ENCODE measurements around the gene SLC9A2.

Gene SLC9A2, protein sequence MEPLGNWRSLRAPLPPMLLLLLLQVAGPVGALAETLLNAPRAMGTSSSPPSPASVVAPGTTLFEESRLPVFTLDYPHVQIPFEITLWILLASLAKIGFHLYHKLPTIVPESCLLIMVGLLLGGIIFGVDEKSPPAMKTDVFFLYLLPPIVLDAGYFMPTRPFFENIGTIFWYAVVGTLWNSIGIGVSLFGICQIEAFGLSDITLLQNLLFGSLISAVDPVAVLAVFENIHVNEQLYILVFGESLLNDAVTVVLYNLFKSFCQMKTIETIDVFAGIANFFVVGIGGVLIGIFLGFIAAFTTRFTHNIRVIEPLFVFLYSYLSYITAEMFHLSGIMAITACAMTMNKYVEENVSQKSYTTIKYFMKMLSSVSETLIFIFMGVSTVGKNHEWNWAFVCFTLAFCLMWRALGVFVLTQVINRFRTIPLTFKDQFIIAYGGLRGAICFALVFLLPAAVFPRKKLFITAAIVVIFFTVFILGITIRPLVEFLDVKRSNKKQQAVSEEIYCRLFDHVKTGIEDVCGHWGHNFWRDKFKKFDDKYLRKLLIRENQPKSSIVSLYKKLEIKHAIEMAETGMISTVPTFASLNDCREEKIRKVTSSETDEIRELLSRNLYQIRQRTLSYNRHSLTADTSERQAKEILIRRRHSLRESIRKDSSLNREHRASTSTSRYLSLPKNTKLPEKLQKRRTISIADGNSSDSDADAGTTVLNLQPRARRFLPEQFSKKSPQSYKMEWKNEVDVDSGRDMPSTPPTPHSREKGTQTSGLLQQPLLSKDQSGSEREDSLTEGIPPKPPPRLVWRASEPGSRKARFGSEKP

DNA sequence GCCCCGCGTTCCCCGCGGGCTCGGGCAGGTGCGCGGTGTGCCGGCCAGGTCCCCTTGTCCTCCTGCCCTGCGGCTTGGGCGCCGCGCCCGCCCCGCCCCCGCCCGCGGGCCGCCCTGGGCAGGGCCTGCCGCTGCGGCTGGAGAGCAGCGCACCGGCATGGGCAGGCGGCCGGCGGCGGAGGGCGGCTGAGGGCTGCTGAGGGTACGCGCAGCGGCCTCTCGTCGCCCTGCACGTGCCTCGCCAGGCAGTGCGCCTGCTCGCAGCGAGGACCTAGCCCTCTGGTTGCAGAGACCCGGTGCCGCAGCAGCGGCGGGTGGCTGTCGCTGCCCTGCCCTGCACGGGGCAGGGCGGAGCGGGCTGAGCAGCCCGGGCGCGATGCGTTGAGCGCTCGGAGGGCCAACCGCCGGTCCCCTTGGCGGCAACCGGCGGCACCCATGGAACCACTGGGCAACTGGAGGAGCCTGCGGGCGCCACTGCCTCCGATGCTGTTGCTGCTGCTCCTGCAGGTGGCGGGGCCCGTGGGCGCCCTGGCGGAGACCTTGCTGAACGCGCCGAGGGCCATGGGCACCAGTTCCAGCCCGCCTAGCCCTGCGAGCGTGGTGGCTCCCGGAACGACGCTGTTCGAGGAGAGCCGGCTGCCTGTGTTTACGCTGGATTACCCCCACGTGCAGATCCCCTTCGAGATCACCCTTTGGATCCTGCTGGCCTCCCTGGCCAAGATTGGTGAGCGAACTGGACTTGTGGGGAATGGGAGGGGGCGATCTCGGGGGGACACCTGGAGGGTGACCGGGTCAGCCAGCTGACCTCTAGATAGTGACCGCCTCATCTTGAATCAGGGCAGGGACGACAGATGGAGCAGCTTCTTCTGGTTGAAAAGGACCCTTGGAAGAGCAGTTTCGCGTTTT lies at the start of gene SLC9A2:
SLC9A2 (plus strand) TSS at position 140 of the 906 bp plus-strand sequence; CDS start at position 436, 296 bp downstream.
- no peak for DNase-seq (ENCODE audit: low read depth)
- in situ Hi-C loops (cut with HindIII; ENCODE audit: low sequenced_read_pairs): no loop called here
- H3K4me3 ChIP-seq (ENCODE audit: low read depth, low read length): peak within 1 kb of the TSS; percentile 49
- TF ChIP-seq, protein P1, sequence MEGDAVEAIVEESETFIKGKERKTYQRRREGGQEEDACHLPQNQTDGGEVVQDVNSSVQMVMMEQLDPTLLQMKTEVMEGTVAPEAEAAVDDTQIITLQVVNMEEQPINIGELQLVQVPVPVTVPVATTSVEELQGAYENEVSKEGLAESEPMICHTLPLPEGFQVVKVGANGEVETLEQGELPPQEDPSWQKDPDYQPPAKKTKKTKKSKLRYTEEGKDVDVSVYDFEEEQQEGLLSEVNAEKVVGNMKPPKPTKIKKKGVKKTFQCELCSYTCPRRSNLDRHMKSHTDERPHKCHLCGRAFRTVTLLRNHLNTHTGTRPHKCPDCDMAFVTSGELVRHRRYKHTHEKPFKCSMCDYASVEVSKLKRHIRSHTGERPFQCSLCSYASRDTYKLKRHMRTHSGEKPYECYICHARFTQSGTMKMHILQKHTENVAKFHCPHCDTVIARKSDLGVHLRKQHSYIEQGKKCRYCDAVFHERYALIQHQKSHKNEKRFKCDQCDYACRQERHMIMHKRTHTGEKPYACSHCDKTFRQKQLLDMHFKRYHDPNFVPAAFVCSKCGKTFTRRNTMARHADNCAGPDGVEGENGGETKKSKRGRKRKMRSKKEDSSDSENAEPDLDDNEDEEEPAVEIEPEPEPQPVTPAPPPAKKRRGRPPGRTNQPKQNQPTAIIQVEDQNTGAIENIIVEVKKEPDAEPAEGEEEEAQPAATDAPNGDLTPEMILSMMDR (IDR thresholded peaks at IDR 0.05; ENCODE audit: low read depth, low read length, missing control alignments): no peak

DNA sequence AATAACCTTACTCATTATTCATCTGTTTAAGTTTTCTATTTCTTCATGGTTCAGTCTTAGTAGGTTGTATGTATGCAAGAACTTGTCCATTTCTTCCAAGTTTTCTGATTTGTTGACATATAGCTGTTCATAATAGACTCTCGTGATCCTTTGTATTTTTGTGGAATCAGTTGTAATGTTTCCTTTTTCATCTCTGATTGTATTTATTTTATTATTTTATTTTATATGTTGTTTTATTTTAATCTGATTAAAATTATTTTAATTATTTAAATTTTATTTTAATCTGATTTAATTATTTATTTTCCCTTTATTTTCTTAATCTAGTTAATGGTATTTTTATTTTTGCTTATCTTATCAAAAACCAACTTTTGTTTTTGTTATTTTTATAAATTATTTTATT lies 43.5 kb upstream of the SLC9A2 start:
- TF ChIP-seq, protein P1 (IDR thresholded peaks at IDR 0.05; ENCODE audit: low read depth, low read length, missing control alignments): no peak
- H3K4me3 ChIP-seq (ENCODE audit: low read depth, low read length): no peak overlapping the region
- in situ Hi-C loops (cut with HindIII; ENCODE audit: low sequenced_read_pairs): loop anchor here (25.0 kb wide), 1 partner anchor 89 kb away; no protein-coding TSS in a partner anchor
- no peak for DNase-seq (ENCODE audit: low read depth)

DNA sequence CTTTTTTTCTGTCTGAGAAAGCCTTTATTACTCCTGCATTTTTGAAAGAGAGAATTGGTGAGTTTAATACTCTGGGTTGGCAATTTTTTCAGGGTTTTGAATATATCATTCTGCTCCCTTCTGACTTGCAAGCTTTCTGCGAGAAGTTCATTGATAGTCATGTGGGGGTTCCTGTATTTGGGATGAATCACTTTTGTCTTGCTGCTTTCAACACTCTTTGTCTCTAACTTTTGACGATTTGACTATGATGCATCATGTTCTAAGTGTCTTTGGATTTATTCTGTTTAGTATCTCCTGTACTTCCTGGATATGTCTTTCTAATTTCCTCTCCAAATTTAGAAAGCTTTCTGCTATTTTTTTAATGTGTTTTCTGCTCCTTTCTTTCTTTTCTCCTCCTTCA lies 41.0 kb upstream of the SLC9A2 start:
- H3K4me3 ChIP-seq (ENCODE audit: low read depth, low read length): no peak overlapping the region
- in situ Hi-C loops (cut with HindIII; ENCODE audit: low sequenced_read_pairs): loop anchor here (25.0 kb wide), 1 partner anchor 91 kb away; no protein-coding TSS in a partner anchor

DNA sequence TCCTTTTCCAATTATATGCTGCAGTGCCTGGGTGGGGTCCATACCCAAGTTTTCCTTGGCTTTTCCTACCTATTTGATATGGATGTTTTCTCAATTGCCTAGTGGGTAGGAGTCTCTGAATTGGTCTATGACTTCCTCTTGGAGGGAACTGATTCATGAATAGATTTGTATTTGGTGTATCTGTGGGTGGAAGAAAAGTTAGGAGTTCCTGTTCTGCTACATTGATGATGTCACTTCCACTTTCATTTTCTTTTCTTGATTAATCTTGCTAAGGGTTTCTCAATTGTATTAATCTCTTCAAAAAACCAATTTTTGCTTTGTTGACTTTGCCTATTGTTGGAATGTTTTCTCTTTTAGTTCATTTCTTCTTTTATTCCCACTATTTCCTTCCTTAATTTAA lies 37.4 kb upstream of the SLC9A2 start:
- no peak for DNase-seq (ENCODE audit: low read depth)
- in situ Hi-C loops (cut with HindIII; ENCODE audit: low sequenced_read_pairs): loop anchor here (25.0 kb wide), 1 partner anchor 95 kb away; no protein-coding TSS in a partner anchor
- H3K4me3 ChIP-seq (ENCODE audit: low read depth, low read length): no peak overlapping the region
- TF ChIP-seq, protein P1 (IDR thresholded peaks at IDR 0.05; ENCODE audit: low read depth, low read length, missing control alignments): no peak

More for the DNA sequence above, 41.0 kb upstream of the SLC9A2 start:
- TF ChIP-seq, protein P1 (IDR thresholded peaks at IDR 0.05; ENCODE audit: low read depth, low read length, missing control alignments): no peak
- no peak for DNase-seq (ENCODE audit: low read depth)

DNA sequence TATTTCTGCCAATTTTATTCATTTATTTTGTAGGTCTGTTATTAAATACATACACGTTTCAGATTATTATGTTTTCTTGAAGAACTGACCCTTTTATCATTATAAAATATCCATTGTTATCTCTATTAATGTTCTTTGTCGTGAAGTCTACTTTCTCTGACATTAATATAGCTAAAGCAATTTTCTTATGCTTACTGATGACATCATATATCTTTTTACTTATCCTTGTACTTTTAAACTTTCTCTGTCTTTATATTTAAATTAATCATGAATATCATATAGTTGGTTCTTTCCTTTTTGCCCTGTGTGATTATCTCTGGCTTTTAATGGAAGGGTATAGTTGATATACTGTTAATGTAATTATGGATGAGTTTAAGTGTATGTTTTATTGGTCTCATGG lies 36.5 kb upstream of the SLC9A2 start:
- in situ Hi-C loops (cut with HindIII; ENCODE audit: low sequenced_read_pairs): loop anchor here (25.0 kb wide), 1 partner anchor 96 kb away; no protein-coding TSS in a partner anchor
- TF ChIP-seq, protein P1 (IDR thresholded peaks at IDR 0.05; ENCODE audit: low read depth, low read length, missing control alignments): no peak
- H3K4me3 ChIP-seq (ENCODE audit: low read depth, low read length): no peak overlapping the region
- DNase-seq (ENCODE audit: low read depth): no peak
